Activated CD8-positive, alpha-beta memory T cell treated with anti-CD3 and anti-CD28 coated beads for 24 hours (primary cell): ENCODE results near the gene CXCR6.

Experiments
- DNase-seq: peaks from one replicate; pipeline ENCODE4 v3.0.0-alpha.2; 2020

CXCR6 gene

DNA sequence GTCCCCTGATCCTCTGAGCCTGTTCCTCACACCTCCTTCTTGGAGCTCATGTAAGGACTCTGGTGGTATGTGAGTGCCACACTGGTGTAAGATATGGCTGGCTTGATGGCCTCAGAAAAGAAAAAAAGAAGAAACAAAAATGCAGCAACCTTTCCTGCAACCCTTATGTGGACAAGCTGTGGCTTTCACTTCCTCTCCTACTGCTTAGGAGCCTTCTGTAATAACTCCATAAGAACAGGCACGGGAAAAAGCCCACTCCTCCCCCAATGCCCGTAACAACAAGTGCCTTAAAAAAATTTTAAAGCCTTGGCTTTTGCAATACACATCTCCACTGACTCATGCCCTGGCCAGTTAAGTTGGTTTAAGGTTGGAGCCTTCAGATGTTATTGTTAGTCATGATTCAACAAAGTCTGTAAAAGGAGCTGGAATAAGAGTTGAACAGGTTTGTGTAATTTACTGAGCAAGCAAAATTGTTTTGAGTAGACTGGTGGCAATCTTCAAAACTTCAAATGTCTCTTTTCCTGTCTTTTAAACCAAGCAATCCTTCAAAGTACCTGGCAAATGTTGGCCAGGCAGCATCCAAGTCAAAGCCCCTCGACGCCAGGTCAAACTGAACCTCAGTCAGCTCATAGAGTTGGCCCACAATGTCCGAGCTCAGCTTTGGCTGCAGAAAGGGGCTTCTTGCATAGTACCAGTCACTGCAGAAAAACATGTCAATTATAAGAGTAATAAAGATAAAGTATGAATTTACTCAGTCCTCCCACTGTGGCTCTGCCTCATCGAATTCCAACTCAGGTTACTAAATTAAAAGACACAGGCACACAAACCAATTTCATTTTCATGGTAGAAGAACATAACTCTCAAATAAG, 29.5 kb downstream of the CXCR6 start:
- DNase-seq: no peak

DNA sequence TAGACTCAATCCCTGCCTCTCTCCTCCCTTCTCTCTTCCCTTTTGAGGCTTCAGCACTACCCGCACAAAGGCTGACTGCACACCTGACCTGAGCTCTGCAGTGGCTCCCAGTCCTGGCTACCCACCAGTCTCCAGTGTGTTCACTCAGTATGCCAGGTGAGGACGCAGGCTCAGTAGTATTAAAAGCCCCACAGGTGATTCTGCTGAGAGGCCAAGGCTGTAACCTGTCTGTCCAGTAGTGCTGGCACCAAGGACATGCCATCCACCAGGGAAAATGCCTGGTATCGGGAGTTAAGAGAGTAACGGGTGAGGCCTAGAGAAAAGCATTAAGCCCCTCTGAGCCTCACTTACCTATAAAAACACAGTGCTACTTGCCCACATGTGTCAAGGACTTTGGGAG, 31.4 kb downstream of the CXCR6 start:
- DNase-seq: no peak

DNA sequence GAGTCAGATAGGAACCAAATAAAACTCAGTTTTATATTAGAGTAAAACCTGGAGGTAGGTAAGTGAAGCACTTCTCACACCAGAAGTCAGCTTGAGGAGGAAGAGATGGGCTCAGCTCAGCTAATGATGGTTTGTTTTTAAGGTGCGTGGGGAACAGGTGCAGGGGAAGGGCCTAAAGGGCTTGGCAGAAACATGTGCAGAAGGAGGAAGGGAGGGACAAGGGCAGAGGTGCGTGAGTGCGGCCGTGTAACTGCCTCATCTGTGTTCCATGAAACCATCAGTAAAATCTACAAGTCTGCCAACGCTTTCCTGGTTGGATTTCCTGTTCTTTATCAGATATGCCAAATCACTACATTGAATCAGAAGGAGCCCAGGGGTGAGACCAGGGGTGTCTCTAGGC, 32.4 kb downstream of the CXCR6 start:
- no peak for DNase-seq

DNA sequence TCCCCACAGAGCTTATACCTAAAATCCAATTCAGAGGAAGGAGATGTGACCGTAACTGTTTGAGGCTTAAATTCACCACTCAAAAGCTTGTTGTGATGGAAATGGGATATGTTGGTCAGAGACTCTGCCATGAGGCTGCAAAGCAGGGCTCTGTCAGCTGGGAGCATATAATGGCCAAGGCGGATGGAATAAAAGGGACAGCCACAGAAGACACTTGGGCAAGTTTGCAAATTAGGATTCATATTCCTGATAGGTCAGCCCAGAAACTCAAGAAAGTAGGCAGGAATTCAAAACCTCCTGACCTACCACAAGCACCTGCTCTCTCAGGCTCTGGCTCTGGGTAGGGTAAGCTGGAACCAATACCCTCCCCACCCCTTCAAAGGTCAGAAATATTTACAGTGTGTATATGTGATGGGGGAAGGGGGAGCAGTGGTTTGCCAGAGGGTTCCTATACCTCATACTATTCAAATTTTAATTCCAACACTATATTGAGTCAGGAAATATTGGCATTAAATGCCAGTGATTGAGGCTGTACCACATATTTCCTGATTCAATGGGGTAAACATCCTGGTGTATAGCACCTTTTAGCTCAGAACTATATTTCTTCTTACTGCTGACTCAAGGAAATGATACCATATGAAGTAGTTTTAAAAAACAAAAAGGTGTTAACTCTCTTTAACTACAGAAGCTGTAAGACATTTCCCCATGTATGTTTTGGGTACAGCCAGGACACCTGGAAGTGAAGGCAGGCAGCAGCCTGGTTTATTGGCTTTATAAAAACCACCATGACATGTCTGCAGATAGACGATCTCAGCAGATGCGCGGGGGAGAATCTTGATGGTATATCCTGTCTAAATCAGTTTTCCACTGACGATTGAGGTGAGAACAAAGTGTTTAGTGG, 33.2 kb downstream of the CXCR6 start:
- DNase-seq: no peak

DNA sequence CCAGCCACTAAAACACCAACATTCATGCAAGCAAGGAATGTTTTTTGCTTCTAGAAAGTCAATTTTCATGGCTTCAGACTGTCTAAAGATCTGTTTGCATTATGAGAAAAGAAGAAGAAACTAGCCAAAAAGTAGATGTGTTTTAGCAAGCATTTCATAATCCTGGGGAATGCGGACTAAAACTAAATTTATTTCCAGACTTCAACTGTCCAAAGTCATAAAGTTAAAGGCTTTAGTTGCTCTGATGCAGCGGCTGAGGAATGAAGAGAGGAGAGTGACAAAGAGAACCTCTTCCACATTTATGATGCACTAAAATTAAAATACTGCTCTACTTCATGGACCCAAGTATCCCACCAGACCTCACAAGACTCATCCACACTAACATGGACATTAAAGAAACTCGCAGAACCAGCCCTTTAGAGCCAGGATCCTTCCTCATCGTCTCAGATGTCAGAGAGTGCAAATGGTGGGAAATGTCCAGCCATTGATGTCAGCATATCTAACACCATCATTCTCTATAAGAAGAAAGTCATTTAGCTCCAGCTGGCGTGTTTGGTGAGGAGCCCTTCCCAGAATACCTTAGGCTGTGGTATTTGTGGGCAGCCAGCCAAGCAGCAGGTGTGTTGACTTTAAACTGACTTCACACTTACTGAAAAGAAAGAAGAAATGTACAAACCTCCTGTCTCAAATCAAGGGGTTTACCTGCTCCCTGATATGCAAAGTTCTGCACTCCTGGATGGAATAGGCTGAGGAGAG, 34.9 kb downstream of the CXCR6 start:
- peak; percentile 71 for DNase-seq

DNA sequence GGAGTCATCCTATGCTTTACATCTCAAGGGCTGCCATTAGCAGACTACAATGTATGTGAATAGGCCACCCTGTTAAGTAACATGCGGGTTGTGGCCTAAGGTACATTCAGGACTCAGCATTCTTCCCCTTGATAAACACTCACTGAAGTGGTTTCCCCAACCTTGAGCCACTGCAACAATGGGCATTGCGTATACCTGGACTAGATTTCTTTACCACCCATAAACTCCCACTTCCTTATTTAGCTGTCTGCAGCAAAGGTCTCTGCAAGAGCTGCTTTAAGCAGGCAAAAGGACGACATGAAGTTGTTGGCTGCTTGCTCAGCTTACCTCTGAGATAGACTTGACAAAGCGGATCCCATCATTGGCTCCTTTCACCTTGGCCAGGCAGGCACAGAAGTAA, 36.1 kb downstream of the CXCR6 start:
- peak; percentile 59 for DNase-seq

DNA sequence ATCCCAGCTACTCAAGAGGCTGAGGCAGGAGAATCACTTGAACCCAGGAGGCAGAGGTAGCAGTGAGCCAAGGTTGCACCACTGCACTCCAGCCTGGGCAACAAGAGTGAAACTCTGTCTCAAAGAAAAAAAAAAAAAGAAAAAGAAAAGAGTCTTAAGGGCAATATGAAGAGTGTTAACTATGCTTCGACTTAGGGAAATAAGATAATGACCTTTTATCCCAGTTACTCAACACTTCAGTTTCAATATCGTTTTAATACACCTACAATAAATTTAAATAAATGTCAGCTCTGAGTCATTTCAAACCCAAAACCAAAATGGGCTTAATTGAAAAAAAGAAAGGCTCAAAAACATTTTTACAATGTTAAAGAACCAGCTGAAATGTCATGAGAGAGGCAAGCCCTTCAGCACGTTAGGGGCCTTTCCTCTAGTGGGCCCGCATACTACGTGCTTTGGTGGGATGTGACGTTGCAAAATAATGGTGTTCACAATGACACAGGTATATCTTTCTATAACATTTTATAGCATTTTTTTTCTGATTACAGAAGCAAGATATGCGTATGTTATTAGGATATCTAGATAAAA, 37.1 kb downstream of the CXCR6 start:
- no peak for DNase-seq

DNA sequence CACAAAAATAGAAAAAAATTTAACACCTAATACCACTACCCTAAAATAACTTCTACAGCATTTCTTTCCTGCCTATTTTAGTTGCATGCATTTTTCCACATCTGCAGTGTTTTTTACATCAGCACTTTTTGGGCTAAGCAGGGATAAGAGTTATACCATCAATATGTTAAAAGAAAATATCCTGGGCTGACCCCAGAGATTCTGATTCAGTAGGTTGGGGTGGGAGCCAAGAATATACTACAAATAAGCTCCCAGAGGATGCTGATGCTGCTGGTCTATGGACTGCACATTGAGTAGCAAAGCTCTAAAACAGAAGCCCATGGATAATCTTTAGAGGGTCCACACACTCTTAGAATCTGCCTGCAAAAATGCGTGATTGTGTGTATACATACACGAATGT, 37.6 kb downstream of the CXCR6 start:
- no peak for DNase-seq

DNA sequence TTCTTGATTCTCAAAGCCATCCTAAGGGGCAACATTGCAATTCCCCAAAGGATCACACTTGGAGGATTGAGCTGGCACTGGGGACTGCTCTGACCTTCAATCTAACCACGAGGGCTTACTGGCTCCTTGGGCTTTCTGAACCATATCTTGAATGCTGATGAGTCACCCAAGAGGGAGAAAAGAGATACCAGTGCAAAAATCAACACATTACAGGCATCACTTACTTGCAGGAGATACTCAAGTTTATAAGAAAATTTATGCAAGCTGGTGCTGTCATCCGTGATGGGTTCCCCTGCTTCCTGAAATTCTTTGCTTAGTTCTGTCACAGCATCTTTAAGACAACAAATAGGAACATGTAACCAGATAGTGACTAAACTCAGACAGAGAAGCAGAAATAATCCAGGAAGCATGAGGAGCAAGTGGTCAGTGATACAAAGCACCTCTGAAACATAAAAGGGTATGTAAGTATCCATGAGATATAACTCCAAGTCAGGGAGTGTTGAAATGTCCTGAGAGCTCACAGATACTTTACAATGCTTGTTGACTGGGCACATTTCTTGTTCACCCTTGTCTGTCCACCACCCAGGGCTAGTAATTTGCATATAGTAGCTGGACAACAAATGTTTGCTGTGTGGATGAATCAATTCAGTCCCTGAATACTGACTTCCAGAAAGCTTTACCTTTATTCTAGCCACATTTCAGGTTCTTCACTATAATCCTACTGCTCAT, 38.2 kb downstream of the CXCR6 start:
- DNase-seq: no peak

DNA sequence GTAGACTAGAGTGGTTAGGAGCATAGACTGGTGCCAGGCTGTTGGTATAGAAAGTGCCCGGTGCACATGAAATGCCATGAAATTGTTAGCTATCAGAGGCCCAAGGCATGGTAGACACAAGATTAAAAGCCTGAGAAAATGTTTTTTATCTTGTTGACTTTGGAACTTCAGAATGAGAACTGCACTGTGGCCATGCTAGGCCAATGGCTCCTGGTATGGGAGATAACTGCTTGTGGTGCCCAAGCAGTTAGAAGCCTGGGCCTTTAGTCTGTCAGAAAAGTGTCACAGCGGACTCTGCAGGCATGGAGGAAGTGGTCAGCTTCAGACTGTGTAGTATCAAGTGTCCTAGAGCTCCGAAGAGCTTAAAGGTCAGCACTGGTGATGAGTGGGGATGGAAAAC, 40.5 kb downstream of the CXCR6 start:
- no peak for DNase-seq

DNA sequence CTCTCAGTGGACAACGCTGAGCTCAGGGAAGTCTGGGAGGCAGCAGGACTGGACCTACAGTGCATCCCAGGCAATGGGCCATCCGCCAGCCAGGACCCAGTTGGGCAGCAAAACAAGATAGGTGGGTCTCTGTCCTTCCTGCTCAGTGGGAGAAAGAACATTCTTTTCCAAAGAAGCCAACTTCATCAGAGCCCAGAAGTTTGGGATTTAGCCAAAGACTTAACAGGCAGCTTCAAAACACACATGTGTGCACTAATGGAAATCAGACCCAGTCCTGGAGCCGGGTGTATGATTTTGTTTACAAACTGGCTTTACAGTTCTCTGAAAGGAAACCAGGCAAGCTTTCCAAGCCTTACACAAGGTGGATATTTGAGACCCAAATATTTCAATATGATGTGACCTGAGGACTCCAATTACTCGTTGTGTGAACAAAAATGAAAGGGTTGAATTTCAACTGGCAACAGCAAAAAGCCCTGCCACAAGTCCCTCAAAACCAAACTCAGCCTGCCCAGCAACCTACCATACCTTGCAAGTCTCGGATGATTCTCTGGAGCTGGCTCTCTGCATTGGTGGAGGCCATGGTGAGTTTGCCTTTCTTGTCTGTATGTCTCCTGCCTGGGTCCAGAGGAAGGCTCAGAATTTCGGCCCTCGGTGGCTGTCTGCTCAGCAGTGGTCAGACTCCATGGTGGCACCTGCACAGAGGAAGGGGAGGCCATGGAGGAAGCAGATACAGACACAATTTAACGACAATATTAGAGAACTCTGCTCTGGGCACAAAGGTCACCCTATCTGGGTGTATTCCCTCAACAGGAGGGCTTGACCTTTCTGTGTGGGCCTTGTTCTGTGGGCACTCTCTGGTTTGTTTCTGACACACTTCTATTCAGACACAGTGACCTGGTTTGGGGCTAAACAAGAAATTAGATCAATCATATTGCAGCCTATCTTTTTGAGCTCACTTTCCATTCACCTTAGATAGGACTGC, 41.4 kb downstream of the CXCR6 start:
- no peak for DNase-seq

DNA sequence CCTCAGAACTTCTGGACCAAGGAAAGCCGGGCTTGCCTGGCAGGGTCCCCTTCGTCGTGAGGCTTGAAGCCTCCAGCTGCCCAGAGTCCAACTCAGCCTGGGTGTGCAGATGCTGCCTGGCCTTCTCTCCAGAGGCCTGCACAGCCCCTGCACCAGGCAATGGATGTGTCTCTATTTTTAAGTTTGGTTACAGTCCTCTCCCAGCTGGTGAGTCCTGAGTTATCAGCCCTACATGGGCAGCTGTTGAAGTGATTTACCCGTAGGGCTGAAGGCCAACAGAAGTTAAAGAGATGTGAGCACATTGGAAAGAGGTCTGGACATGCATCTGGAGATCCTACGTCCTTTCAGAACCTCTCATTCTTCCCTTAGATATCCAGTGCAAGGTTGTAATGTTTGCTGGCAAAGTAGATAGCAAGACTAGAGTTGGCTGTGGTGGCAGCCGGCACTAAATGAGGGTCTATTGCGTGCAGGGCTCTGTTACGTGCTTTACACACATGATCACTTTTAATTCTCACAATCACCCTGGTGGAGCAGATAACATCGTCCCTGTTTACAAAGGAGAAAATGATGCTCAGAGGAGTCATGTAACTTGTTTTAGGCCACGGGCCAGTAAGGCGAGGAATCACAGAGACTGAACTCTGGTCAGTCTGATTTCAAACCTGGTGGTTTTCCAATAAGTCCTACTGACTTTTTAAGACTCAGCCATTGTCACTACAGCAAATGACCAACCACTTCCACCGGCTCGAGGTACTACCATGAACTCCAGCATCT, 42.5 kb downstream of the CXCR6 start:
- DNase-seq: no peak

DNA sequence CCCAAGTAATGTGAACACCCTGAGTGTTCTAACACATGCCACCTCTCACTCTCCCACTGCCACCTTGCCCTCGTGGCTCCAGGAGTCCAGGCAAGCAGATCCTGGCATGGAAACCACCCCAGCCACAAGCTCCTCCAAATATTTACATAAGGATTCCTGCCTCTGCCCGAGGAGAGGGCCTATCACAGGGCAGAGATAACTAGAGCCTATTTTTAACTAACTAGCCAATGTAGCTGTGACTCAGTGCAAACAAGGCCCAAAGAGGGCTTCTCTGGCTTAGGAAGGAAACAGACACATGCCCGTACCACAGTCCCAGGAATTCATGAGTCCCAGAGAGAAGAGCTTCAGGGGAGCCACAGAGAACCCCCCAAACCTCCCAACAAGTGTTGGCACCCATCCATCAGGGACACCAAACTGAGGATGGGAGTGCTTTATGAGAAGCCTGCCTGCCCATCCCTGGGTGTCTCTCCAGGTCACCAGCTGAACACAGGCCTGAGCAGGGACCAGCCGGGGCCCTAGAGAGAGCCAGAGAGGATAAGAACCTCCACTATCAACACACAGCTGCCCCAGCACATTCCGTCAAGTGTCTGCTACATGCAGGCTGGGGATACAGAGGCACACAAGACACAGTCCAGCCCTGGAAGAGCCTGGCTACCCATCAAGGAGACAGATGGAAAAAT, 43.2 kb downstream of the CXCR6 start:
- no peak for DNase-seq

DNA sequence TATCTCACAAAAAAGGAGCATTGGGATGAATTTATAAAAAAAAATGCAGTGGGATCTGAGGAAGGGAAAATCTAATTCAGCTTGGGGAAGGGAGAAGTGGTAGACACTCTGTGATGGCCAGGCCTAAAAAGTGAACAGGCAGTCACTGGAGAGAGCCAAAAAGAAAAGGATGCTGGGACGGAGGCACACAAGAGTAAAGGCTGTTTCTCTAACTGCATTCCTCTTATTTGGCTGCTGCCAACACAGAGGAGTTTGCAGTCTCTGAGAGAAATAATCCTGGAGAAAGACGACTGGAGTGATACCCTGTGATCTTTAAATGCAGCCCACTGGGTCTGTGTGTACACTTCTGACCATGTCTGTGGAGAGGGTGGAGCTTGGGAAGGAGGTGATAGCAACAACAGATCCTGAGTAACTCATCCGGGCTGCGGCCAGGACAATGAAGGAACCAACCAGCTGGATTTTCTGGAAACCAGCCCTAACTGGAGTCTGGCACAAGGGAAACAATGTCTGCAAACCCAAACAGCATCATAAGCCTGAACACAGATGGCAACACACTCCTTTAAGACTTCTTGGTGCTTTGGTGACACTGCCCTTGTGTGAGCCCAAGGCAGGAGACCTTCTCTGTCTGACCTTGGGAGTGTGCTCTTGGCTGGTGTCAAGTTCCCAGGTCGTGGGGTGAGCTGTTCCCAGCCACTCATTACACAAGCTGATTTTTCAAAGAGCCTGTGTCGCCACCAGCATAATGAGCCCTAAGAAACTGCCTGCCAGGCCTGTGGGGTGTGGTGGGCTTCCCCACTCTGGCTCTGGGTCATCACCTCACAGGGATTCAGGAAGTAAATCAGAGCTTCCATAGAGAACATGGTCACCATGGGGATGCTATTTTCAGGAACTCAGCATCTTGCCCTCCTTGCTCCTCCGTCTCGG, 44.4 kb downstream of the CXCR6 start:
- DNase-seq: no peak

DNA sequence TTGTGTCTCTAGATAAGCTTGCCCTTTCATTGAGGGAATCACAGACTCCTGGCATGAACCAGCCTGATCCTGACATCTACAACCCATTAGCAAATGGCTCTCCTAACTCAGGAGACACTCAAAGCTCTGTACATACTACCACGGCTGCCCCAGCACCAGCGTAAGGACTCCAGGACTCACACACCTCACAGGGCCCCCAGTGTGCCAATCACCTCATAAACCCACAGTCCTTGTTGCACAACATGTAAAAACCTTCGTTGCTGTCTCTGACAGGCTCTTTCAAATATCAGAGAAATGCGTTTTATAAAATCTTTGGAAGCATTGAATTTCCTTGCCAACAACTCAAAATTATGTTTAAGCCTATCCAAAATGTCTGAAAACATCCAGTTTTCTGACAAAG, 45.1 kb downstream of the CXCR6 start:
- no peak for DNase-seq

DNA sequence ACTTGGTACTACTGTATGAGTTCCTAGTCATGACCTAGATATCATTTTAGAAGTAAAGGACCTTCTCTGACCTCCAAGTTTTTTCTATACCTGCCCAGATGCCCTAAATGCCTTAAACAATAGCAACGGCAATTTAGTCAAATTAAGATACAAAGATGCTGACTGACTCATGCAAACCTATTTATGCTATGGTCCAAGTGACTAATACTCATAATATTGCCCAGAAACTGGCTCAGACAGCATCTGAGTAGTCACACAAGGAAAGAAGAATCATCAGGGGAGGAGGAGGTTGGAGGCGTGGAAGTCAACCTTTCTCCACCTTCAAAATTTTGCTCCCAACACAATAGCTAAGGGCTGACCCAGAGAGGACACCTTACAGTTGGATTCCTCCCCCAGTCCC, 45.5 kb downstream of the CXCR6 start:
- DNase-seq: no peak

DNA sequence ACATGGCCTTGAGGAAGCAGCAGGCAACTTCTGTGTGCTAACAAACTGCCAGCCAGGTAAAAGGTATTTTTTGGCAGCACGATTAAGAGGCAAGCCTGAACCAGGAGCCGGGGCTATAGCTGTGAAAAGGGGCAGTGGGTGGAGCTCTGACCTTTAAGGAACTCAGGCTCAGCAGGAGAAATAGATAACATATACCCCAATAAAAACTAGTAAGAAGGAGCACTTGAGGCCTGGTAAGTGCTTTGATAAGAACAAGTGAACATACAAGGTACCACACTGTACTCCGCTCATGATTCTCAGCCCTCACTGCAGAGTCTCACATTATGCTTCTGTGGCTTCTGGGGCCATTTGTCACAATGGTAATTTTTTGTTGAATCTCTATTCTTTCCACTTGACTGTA, 46.9 kb downstream of the CXCR6 start:
- no peak for DNase-seq

DNA sequence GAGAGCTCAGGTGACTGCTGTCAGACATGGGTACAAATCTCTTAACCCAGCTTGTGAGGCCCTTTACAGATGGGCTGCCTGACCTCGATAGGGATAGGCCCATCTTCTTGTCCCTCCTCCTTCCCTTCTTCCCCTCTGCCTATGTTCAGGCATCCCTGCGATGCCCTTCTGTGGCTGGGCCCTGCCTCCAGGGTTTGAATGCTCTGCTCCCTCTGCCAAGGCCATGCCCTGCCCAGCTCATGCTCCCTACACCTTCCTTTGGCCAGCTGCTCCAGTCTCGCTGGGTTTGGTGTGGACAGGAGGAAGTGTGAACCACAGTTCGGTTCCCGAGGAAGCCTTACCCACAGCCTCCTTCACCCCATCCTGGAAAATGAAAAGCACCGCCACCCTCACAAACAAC, 48.1 kb downstream of the CXCR6 start:
- DNase-seq: no peak
